Upper lobe of right lung (tissue), 1 donor: ENCODE data around the gene SBDS. TPM values are rescaled to one million over a fixed set of nuclear protein-coding genes. Genes with fewer than 3 reads are reported as not detected.
A peak's percentile ranks its signal among the peaks of the same experiment; 100 is the strongest.
"Not testable (repeated sequence)": the region's sequence is repeated elsewhere in the genome, so short reads cannot be mapped to it uniquely, and the experiment has no call there.

Experiments used
- ATAC-seq: fragments of 200-7000 bp; cut with Tn5 transposase; one replicate; pipeline ENCODE4 v1.9.1; 2020; ENCODE audit warnings: mild to moderate bottlenecking, moderate library complexity
- DNase-seq: peaks from one replicate; pipeline ENCODE4 v3.0.0-alpha.2; 2020
- H3K27ac ChIP-seq: fragments of 200-600 bp; one replicate; pipeline ENCODE4 v1.8.0; 2022
- H3K27me3 ChIP-seq: fragments of 200-600 bp; one replicate; pipeline ENCODE4 v1.8.0; 2022; ENCODE audit warnings: mild to moderate bottlenecking
- H3K36me3 ChIP-seq: fragments of 200-600 bp; one replicate; pipeline ENCODE4 v1.8.0; 2022
- H3K4me1 ChIP-seq: fragments of 200-600 bp; one replicate; pipeline ENCODE4 v1.8.0; 2022
- H3K4me3 ChIP-seq: fragments of 200-600 bp; one replicate; pipeline ENCODE4 v1.8.0; 2022; ENCODE audit warnings: mild to moderate bottlenecking
- H3K9me3 ChIP-seq: fragments of 200-600 bp; one replicate; pipeline ENCODE4 v1.8.0; 2022
- CTCF ChIP-seq: fragments of 200-600 bp; IDR thresholded peaks from one replicate; pipeline ENCODE4 v1.8.0; 2022; ENCODE audit warnings: antibody characterized with exemption
- intact Hi-C: fragments of 100-400 bp; cut with DNase I; formaldehyde crosslinking; loops from one replicate; pipeline ENCODE4 v1.11.0; 2022
- total RNA-seq: library from RNA; stranded (reverse); fragmentation: NEBNext Ultra II Directional; extraction: Animal tissue kit (Norgen Biotek cat#: 25700); gene quantifications from one replicate; pipeline ENCODE4 v1.2.1, GENCODE V29; 2021
- donor health status: DM: no; HTN: yes; CAD: no; lungs with severe emphysema.

The SBDS gene
- total RNA-seq, 1 donor from 2014 or later, result 129 TPM

GRCh38 chr7:66978312-66978711 is 17.1 kb downstream of the SBDS start:
- H3K27me3 ChIP-seq, H3K4me1 ChIP-seq, H3K27ac ChIP-seq, H3K9me3 ChIP-seq, ATAC-seq, H3K4me3 ChIP-seq, intact Hi-C loops, DNase-seq, H3K36me3 ChIP-seq: not testable (repeated sequence)

- no peak overlapping the region for H3K27ac ChIP-seq
- peaks cover 4% of the 10 kb centered on the region for H3K9me3 ChIP-seq
- no peaks in the 10 kb centered on the region for H3K4me1 ChIP-seq
- DNase-seq, result no peak
- intact Hi-C loops, result no loop called here
- H3K4me3 ChIP-seq, result no peak overlapping the region
- no peak for ATAC-seq
- no peaks in the 10 kb centered on the region for H3K27me3 ChIP-seq
- H3K36me3 ChIP-seq, result no peaks in the 10 kb centered on the region
- no peak for TF ChIP-seq CTCF
Observed at GRCh38 chr7:66974986-66975590, 20.3 kb downstream of the SBDS start.

GRCh38 chr7:66970310-66970709 is 25.1 kb downstream of the SBDS start:
- no peak for TF ChIP-seq CTCF
- intact Hi-C loops, result no loop called here
- H3K36me3 ChIP-seq, result no peaks in the 10 kb centered on the region
- no peak overlapping the region for H3K27ac ChIP-seq
- peak; percentile 31 for DNase-seq
- H3K4me1 ChIP-seq, result no peaks in the 10 kb centered on the region
- no peaks in the 10 kb centered on the region for H3K9me3 ChIP-seq
- ATAC-seq, result no peak
- H3K4me3 ChIP-seq, result no peak overlapping the region
- H3K27me3 ChIP-seq, result no peaks in the 10 kb centered on the region

- H3K36me3 ChIP-seq, H3K4me3 ChIP-seq, H3K9me3 ChIP-seq, H3K4me1 ChIP-seq, DNase-seq, ATAC-seq, H3K27me3 ChIP-seq, H3K27ac ChIP-seq, intact Hi-C loops: not testable (repeated sequence)
Observed at GRCh38 chr7:66969001-66969400, 26.4 kb downstream of the SBDS start.

- Histone ChIP-seq H3K27ac (no peak overlapping the region), H3K9me3 (no peaks in the 10 kb centered on the region), H3K27me3 (no peaks in the 10 kb centered on the region), H3K4me1 (no peaks in the 10 kb centered on the region), H3K4me3 (no peak overlapping the region), H3K36me3 (no peaks in the 10 kb centered on the region)
- intact Hi-C loops, result no loop called here
- TF ChIP-seq CTCF, result no peak
- peak; percentile 17 for ATAC-seq
- DNase-seq, result peak; percentile 46
Observed at GRCh38 chr7:66967029-66967428, 28.4 kb downstream of the SBDS start.

GRCh38 chr7:66964411-66964810 is 31.0 kb downstream of the SBDS start:
- no peak overlapping the region for H3K27ac ChIP-seq
- H3K9me3 ChIP-seq, result no peaks in the 10 kb centered on the region
- H3K4me1 ChIP-seq, result no peaks in the 10 kb centered on the region
- TF ChIP-seq CTCF, result no peak
- no peaks in the 10 kb centered on the region for H3K27me3 ChIP-seq
- intact Hi-C loops, result no loop called here
- H3K4me3 ChIP-seq, result no peak overlapping the region
- H3K36me3 ChIP-seq, result peaks cover 2% of the 10 kb centered on the region
- no peak for ATAC-seq
- DNase-seq, result no peak

- peak; percentile 40 for ATAC-seq
- Histone ChIP-seq H3K36me3 (peaks cover 36% of the 10 kb centered on the region), H3K27me3 (no peaks in the 10 kb centered on the region), H3K27ac (no peak overlapping the region), H3K9me3 (no peaks in the 10 kb centered on the region), H3K4me1 (no peaks in the 10 kb centered on the region), H3K4me3 (no peak overlapping the region)
- TF ChIP-seq CTCF, result no peak
- intact Hi-C loops, result no loop called here
- no peak for DNase-seq
Observed at GRCh38 chr7:66961096-66961495, 34.3 kb downstream of the SBDS start.
